ENCODE results near the gene TMEM11.

DNA sequence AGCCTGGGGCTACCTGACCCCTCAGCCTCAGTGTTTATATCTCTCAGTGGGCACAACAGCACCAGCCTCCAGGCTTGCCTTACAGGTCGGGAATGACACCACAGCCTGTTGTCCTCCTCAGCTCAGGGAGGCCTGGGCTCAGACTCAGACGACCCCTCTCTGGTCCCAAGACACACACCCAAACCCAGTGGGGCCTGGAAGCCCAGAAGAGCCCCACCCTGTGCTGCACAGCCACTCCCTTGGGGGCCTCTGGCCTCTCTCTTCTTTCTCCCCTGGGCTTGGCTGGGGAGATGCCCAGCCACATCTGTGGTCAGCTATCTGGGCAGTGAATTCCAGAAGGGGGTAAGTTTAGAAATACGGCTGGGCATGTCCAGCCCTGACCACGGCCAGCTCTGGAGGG lies 36.9 kb upstream of the TMEM11 start:
- TF ChIP-seq, protein P1, sequence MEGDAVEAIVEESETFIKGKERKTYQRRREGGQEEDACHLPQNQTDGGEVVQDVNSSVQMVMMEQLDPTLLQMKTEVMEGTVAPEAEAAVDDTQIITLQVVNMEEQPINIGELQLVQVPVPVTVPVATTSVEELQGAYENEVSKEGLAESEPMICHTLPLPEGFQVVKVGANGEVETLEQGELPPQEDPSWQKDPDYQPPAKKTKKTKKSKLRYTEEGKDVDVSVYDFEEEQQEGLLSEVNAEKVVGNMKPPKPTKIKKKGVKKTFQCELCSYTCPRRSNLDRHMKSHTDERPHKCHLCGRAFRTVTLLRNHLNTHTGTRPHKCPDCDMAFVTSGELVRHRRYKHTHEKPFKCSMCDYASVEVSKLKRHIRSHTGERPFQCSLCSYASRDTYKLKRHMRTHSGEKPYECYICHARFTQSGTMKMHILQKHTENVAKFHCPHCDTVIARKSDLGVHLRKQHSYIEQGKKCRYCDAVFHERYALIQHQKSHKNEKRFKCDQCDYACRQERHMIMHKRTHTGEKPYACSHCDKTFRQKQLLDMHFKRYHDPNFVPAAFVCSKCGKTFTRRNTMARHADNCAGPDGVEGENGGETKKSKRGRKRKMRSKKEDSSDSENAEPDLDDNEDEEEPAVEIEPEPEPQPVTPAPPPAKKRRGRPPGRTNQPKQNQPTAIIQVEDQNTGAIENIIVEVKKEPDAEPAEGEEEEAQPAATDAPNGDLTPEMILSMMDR (conservative IDR thresholded peaks at IDR 0.05; ENCODE audit: low read depth, low read length) = no peak
- no peak for TF ChIP-seq RFX5 (IDR thresholded peaks at IDR 0.05; ENCODE audit: low read depth, low read length)
- TF ChIP-seq POLR2A (IDR thresholded peaks at IDR 0.05; ENCODE audit: low read depth, low read length) = no peak
- TF ChIP-seq, protein P2, sequence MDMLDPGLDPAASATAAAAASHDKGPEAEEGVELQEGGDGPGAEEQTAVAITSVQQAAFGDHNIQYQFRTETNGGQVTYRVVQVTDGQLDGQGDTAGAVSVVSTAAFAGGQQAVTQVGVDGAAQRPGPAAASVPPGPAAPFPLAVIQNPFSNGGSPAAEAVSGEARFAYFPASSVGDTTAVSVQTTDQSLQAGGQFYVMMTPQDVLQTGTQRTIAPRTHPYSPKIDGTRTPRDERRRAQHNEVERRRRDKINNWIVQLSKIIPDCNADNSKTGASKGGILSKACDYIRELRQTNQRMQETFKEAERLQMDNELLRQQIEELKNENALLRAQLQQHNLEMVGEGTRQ (IDR thresholded peaks at IDR 0.05; ENCODE audit: low read depth, low read length) = no peak

Measured in IMR-90 (cell line).